ENCODE data around the gene MECP2.

Gene MECP2

GRCh38 chrX:154084449-154085300, 12.8 kb downstream of the MECP2 start:
- TF ChIP-seq CTCF (IDR thresholded peaks at IDR 0.05; ENCODE audit: low read depth, low read length), result no peak
- no peak for DNase-seq (ENCODE audit: low read depth in 2 of 2)

GRCh38 chrX:154083126-154083517, 14.4 kb downstream of the MECP2 start:
- DNase-seq (ENCODE audit: low read depth in 2 of 2), result peak in 1 of 2 donors; percentile 55
- no peak for TF ChIP-seq CTCF (IDR thresholded peaks at IDR 0.05; ENCODE audit: low read depth, low read length)
- no peak overlapping the region for H3K4me3 ChIP-seq (replicated peaks in 1 of 2; ENCODE audit: low read depth in 2 of 2, low read length in 2 of 2)

More at GRCh38 chrX:154084449-154085300, 12.8 kb downstream of the MECP2 start:
- no peak overlapping the region for H3K4me3 ChIP-seq (replicated peaks in 1 of 2; ENCODE audit: low read depth in 2 of 2, low read length in 2 of 2)

GRCh38 chrX:154082396-154083125, 15.0 kb downstream of the MECP2 start:
- H3K4me3 ChIP-seq (replicated peaks in 1 of 2; ENCODE audit: low read depth in 2 of 2, low read length in 2 of 2), result no peak overlapping the region
- DNase-seq (ENCODE audit: low read depth in 2 of 2), result peak; percentile 68
- TF ChIP-seq CTCF (IDR thresholded peaks at IDR 0.05; ENCODE audit: low read depth, low read length), result no peak

GRCh38 chrX:154077101-154077500, 20.4 kb downstream of the MECP2 start:
- no peak for TF ChIP-seq CTCF (IDR thresholded peaks at IDR 0.05; ENCODE audit: low read depth, low read length)
- no peak overlapping the region for H3K4me3 ChIP-seq (replicated peaks in 1 of 2; ENCODE audit: low read depth in 2 of 2, low read length in 2 of 2)
- no peak for DNase-seq (ENCODE audit: low read depth in 2 of 2)

GRCh38 chrX:154074199-154074598, 23.3 kb downstream of the MECP2 start:
- peak; percentile 70 to 73 for DNase-seq (ENCODE audit: low read depth in 2 of 2)
- no peak overlapping the region for H3K4me3 ChIP-seq (replicated peaks in 1 of 2; ENCODE audit: low read depth in 2 of 2, low read length in 2 of 2)
- TF ChIP-seq CTCF (IDR thresholded peaks at IDR 0.05; ENCODE audit: low read depth, low read length), result no peak

GRCh38 chrX:154072192-154072591, 25.3 kb downstream of the MECP2 start:
- DNase-seq (ENCODE audit: low read depth in 2 of 2), result no peak
- no peak overlapping the region for H3K4me3 ChIP-seq (replicated peaks in 1 of 2; ENCODE audit: low read depth in 2 of 2, low read length in 2 of 2)
- no peak for TF ChIP-seq CTCF (IDR thresholded peaks at IDR 0.05; ENCODE audit: low read depth, low read length)
